Tibial nerve (tissue), 4 donors: ENCODE data around the gene GRAMD4.

Experiments
- EP300 ChIP-seq, 2 donors: sonication (generic); formaldehyde crosslinking; IDR thresholded peaks; one replicate each; pipeline ENCODE4 v1.6.1; 2017; ENCODE audit warnings: antibody characterized with exemption in 2 of 2, mild to moderate bottlenecking in 1 of 2
- TF ChIP-seq, protein P1 (sequence below), 5 experiments: fragments of 200-600 bp in 3 of 5; fragments of 450-650 bp in 2 of 5; sonication (generic) in 3 of 5; IDR thresholded peaks; one replicate each; pipeline ENCODE4 v1.5.1; 2016 to 2019; ENCODE audit warnings: antibody characterized with exemption in 5 of 5, mild to moderate bottlenecking in 3 of 5, moderate library complexity in 2 of 5

DNA sequence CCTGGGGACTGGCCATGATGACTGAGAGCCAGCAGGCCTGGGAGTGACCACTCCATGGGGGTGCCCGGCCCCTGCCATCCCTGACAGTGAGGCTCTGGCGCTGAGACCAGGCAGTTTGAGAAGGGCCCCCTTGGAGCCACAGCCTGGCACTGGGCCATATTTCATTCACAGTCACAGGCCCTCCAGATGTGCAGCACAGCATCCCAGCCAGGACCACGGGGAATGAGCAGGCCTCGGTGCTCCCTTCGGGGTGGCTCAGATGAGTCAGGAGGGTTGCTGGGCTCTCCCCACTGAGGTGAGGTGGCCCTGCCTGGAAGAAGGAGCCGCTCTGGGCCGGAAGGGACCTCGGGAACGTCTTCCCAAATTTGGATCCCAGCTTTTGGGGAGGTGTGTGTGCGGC, 53.0 kb downstream of the GRAMD4 start:
- TF ChIP-seq, protein P1, sequence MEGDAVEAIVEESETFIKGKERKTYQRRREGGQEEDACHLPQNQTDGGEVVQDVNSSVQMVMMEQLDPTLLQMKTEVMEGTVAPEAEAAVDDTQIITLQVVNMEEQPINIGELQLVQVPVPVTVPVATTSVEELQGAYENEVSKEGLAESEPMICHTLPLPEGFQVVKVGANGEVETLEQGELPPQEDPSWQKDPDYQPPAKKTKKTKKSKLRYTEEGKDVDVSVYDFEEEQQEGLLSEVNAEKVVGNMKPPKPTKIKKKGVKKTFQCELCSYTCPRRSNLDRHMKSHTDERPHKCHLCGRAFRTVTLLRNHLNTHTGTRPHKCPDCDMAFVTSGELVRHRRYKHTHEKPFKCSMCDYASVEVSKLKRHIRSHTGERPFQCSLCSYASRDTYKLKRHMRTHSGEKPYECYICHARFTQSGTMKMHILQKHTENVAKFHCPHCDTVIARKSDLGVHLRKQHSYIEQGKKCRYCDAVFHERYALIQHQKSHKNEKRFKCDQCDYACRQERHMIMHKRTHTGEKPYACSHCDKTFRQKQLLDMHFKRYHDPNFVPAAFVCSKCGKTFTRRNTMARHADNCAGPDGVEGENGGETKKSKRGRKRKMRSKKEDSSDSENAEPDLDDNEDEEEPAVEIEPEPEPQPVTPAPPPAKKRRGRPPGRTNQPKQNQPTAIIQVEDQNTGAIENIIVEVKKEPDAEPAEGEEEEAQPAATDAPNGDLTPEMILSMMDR (IDR thresholded peaks at IDR 0.05): no peak
- no peak for TF ChIP-seq EP300 (IDR thresholded peaks at IDR 0.05)
